Nucleus accumbens (tissue), 56 donors: ENCODE measurements around the gene NCBP2L.
A peak's percentile ranks its signal among the peaks of the same experiment; 100 is the strongest.

Experiments
- DNase-seq, 56 donors: peaks; one replicate each; lab custom pipeline; 2025; lab: John Stamatoyannopoulos, UW

The NCBP2L gene

DNA sequence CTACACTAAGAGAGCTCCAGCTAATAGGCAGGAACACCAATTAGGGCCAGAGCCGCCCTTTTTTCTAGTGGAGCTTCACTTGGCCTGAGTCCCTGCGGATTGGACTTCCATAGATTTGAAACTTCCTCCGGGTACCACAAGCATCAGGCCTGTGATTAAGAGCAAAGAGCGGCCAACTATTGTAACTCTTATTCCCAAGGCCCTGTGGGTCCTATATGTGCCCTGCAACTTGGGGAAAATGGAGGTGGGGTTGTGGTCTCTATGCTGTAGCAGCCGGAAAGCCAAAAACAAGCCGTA, at the start of gene NCBP2L:
NCBP2L (plus strand) TSS at position 198 of the 297 bp plus-strand sequence. CDS start 16,488 bp downstream, outside the sequence.
- no peak for DNase-seq

DNA sequence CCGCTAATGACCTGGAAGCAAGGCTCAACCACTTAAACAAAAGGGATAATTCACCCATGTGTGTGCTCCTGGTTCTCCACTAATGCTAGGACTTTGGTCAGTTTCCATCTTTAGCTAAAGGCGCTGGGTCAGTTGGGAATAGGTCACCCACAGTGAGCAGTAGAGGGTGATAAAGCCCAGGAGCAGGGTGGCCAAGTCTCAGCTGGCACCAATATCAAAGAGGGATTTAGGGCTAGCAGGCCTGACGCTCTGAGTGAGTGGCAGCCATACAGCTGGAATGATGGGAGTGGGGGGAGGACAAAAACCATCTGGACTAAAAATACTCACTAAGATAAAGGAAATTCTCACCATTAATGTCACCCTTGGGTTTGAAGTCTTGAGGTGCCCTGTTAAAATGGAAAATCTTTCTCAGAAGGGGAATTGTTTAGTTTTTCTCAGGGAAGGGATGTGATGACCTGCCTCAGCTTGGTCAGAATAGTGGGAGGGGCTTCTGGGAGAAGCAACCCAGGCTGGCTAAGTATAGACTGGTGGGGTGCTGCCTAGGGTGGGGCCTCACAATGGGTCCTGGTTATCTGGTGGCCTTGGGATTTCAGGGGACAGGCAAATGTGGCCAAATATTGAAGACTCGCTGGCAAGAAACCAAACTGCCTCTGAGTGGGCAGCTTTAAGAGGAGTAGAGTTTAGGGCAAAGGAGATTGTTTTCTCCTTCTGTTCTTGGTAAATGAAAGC, 49.0 kb upstream of the NCBP2L start:
- DNase-seq: peak in 26 of 56 donors; percentile 0 to 35 (median 13)

DNA sequence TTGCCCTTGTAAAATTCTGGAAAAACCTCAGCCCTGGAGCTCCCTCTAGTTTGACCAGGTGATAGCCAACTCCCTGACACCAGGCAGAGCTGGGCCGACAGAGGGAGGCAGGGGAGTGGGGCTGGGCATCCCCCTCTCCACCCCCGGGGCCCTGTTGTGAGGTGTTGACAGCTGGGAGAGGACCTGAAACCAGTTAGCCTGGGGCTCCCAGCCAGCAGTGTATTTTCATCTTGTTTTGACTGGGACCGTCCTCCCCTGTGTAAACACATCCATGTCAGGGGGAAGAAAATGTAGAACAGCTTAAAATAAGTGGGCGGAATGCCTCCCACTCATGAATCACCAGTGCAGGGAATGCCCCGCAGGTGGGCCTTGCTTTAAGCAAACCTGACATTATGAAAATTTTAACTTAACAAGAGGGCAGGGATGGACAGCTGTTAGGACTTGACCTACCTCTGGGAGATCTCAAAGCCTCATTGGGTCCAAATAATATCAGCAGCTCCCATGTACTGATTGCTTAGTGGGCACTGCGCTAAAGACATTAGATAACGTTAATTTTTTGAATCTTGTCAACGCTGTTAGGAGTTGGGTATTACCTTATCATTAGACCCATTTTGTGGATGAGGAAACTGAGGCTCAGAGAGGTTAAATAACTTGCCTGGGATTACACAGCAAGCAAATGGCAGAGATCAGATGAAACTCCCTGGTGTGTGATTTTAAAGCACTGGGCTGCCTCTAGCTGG, 47.8 kb upstream of the NCBP2L start:
- peak in 2 of 56 donors; percentile 4 to 6 for DNase-seq

DNA sequence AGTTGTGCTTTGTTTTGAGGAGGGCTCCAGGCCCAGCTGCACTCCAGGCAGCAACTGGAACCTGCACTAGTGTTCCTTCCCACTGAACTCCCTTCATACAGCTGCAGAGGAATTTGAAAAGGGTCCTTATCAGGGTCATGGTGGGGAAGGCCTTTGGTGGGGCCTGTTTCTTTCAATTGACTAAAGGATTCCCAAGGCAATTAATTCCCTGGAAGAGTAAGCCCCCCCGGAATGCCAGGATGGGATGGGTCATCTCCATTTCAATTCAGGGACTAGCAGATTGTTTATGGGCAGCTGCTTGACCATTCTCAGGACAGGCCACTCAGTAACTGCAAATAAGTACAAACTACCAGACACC, 47.3 kb upstream of the NCBP2L start:
- no peak for DNase-seq

DNA sequence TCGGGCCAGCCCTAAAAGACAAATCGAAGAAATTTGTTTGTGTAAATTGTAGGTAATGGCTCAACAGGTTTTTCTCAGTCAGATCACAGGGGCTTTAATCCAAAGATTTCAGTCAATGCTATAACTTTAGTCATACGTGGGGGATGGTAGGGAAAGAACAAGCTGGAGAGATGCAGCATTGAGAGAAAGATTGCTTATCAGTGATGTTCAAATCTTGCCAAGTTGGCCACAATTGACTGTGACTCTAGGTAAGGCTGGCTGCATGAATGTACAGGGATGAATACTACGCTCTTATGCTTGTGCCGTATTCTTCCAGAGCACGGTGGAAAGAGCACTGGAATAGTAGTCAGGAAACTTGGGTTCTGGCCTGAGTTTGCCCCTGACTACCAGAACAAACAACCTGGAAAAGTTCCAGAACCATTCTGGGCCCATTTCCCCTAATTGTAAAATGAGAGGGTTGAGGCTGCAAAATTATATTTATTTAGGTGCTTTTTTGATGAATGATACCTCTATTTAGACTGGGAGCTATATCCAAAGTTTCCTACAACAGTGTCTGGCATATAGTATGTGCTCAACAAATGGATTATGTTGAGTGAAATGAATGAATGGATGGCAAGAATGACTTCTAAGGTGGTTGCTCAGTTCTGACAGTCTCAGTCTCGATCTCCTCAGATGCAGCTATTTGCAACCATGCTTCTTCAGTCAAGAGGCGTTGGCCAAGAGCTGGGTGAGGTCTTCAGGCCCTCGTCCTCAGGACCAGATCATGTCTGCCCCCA, 46.4 kb upstream of the NCBP2L start:
- DNase-seq: no peak

DNA sequence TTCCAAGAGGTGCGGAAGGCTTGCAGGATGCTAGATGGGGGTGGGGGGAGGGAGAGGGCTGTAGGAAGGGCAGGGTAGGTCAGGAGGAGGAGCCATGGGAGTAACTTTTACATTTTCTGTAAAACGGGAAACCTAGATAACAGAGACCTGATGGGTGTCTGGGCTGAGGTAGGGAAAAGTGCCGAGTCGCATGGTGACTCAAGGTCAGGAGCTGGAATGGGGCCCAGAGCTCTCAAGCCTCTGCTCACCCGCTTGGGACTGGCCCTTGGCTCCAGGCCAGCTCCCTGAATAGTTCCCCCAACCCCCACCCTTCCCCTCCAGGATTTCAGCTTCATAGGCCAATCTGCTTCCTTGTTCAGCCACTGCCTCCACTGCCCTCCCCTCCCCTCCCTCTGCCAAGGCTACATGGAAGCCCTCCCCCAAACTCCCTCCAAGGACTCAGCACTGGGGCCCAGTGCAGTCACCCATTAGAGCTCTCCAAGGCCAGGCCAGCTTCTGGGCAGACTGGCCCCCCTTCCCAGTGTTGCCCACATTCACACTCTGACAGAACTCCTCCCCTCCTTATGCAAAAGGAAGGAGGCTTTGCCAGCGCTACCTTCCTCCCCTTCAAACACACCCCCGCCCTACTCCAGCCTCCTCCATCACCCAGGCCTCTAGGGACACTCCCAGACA, 45.6 kb upstream of the NCBP2L start:
- DNase-seq: peak in 54 of 56 donors; percentile 2 to 85 (median 35)

DNA sequence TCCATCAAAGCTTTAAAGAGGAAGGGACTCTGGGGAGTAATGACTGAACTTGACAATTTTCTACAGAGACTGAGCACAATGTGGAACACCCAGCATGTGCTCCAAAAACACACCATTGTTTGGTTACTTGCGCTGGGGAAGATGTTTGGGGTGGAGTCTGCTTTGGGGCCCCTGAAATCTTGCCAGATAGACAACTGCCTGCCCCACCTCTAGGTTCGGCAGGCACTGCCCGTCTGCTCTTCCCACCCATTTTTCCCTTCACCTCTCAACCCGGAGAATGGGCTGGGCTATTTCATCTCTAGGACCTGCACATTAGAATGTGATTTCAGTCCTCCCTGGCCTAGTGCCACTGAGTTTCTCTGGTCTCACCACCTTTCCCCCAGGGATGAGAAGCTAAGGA, 43.8 kb upstream of the NCBP2L start:
- DNase-seq: no peak

DNA sequence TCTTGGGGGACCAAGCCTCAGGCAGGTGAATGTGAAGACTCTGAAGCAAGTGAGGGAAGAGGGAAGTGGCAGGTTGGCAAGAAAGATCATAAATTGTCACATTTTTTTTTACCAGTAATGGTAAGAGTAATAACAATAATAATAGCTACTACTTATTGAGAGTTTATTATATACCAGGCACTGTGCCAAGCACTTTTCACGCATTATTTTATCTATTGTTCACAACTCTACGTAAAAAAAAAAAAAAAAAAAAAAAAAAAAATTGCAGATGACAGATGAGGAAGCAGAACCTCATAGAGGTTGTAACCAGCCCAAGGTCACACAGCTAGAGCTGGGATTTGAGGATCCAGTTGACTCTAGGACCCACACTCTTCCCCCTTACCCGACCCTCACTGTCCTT, 42.9 kb upstream of the NCBP2L start:
- DNase-seq: no peak

DNA sequence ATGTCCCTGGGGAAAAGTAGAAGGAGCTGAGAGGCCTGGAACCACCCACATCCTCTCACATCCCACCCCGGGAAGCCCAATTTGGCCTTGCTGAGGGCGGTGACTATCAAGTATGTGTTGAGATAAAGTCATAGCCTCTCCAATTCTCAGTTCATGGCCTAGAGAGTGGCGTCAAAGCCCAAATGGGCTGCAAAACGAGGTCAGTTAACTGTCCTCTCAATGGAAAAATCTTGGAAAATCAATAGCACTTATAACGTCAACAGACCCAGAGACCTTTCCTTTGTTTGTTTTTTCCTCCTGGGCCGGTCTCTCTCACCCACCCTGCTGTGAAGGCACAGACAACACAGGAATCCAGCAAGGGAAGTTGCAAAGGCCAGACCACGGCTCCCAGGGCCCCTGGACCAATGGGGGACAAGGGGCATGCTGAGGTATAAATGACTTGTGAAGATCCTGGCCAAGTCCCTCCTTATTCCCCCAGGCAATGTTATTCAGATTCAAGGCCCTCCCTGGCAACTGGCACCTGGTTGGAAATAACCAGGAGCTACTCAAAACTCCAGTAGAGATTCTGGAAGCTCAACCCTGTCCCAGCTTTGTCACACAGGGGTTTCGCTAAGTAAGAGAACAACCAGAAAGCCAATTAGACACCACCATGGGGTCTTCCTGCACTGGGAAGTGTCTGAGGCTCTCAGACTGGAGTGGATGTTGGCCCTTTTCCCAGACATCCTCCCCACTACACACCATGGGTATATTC, 40.6 kb upstream of the NCBP2L start:
- DNase-seq: no peak

DNA sequence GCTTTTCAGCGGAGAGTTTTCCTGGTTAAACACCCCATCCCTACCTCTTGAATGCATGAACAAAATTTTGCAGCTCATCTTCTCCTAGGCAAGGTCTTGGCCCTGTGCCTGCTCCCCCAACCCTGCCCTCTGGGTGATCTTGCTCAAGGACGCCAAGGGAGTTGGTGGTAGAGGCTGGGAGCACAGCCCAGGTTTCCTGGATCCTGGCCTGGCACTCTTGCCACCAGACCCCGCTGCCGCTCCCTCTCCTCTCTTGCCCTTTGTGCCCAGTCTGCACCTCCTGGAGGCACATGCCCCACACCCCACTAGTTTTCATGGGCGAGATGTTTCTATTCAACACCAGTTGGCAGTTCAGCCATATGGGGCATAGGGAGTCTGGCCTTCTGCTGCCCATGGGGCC, 39.3 kb upstream of the NCBP2L start:
- peak in 27 of 56 donors; percentile 1 to 52 (median 28) for DNase-seq

DNA sequence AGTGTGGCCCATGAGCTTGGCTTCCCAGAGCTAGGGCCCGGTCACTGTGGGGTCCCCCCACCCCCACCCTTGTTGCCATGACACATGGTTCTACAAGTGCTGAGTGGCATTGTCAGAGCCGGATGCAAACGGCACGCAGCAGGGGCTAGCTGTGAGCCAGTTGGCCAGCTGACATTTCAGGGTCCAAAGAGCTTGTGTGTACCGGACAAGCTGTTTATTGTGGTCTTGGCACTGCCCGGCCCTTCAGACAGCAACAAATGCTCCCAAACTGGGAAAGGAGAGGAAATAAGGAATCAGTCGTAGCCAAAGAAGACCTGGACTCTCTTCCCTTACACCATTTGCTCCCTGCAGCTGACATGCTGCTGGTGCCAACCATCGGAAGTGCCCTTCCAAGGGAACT, 38.8 kb upstream of the NCBP2L start:
- peak in 54 of 56 donors; percentile 2 to 83 (median 57) for DNase-seq

DNA sequence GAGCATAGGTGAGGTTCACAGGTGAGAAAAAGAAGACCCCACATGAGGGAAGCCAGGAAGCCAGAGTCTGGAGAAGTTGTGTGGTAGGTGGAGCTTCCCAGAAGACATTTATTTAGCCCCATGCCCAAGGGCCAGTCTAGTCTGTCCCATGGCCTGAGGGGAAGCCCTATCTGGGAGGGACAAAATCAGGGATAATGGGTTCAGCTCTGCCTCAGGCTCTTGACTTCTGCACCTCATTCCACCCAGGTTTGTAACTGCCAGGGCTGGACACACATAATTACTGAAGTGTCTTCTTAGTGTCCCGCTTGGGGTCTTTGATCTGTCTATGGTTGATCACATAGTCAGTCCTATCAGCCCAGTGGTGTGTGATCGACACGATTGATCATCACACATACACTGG, 38.0 kb upstream of the NCBP2L start:
- no peak for DNase-seq

DNA sequence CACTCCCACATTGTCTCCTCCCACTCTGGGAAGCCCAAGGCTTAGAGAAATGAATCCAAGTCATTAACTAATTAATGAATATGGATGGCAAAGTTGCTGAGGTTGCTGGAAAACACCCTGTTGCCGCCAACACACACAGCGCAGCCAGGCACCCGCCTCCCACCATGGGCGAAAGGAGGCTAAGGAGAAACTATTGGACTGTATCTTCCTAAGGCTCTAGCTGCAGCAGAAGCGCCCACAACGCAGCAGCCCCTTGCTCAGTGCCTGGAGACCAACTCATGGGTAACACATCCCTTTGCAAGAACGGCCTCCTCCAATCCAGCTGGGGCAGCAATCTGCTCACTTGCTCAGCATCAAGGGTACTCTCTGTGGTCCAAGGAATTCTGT, 36.1 kb upstream of the NCBP2L start:
- peak in 21 of 56 donors; percentile 13 to 69 (median 45) for DNase-seq

DNA sequence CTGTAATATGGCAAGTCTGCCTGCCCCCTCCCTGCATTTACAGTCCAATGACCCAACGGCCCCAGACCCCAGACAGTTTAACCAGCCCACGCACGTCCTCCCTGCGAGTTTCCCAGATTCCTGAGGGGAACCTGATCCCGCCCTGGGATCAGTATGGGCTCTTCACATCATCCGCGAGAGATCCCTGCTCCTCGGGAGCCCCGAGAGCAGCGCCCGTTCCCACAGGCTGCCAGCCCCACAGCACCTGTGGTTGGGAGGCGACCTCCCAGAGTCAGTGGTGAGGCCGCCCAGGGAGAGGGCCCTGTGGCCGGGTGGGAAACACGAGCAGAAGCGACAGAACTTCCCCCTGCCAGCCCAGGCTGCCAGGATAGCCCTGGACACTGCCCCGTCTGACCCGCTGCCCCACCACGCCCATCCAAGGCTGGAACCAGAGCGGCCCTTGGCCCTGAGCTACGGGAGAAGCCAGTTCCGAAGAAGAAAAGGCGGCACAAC, 34.8 kb upstream of the NCBP2L start:
- peak in 5 of 56 donors; percentile 2 to 48 (median 31) for DNase-seq

DNA sequence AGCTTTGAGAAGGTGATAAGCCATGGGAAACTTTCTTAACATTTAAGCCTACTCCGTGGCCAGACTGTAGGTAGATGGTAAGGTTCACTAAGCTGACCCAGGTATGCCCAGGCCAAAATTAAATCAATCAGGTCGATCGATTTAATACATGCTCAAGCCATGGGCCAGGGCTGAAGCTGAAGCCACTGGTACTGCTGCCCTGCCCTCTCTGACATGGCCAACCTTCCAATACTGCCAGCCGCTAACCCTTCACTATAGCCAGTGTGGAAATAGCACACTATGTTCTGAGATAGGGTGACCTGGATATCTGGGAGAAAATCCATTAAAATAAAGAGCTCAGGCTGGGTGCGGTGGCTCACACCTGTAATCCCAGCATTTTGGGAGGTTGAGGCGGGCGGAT, 33.5 kb upstream of the NCBP2L start:
- DNase-seq: no peak

DNA sequence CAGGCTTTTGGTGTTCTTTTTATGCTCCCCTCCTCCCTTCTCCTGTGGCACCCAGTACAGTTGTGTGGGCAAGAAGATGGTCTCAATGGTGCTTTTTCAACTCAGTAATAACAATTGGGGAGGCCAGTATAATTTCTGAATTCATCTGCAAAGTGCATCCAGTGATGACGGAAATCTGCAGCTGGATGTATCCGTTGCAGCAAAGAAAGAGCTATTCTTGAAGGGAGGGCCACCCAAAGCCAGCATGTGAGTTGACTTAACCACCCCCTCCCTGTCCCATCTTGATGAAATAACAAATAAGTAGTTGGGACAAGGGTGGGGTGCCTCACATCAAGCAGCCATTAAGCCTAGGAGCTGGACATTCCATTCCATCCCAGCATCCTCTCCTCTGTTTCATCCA, 32.7 kb upstream of the NCBP2L start:
- DNase-seq: peak in 26 of 56 donors; percentile 0 to 57 (median 13)

DNA sequence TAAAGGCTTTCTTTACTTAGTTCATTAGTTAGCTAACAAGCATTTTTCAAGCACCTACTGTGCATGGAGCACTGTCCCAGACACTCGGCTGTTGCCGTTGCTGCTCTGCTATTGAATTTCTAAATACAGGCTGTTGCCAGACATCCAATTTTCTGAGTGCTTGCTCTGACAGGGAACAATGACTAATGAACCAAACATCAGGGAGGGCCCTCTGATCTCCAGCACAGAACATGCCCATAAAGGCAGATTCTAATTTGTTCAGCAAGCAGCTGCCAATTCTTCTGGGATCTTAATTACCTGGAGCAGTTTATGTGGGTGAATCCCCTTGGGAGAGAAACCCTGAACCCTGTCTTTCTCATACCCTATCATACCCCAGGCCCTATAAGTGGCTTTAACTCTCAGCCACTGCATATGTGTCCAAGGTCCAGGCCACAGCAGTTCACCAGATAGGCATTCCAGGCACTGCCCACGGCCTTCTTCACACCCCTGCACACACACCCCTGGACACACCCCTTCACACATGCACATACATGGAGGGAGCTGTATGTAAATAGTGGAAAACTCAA, 29.9 kb upstream of the NCBP2L start:
- DNase-seq: peak in 14 of 56 donors; percentile 1 to 39 (median 12)

DNA sequence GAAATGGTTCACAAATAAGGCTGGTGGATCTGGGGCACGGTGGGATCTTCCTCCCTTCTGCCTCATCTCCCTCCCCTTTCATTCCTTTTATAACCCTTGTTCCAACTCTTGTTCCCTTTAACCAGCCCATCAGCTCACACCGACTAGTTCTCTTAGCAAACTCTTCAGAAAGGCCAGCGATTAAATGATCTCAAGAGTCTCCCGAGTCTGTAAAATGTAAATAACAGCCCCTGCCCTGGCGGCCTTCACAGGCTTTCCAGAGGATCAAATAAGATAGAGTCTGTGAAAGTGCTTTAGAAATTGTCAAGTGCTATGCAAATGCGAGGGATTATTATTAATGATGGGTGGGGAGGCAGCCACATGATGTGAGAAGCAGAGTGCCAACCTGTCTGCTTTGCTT, 29.0 kb upstream of the NCBP2L start:
- no peak for DNase-seq

DNA sequence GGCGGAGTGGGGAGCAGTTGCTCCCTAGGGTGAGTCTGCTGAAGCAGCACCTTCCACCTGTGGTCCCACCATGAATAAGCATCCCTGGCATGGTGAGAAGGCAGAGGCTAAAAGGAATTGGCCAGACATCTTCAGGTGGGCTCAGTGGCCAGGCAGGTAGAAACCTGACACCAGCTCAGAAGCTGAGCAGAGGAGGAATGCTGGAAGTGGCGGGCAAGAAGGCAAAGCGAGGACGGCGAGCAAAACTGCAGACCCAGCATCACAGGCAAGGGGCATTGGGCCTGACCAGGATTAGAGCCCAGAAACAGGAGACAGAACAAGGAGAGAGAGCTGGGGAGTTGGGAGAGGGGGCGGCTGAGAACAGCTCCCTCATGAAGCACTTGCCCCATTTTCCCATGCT, 27.3 kb upstream of the NCBP2L start:
- DNase-seq: no peak
